Choroid plexus epithelial cell (primary cell): ENCODE results near the gene TSC22D2.

Experiments used
- DNase-seq: peaks from one replicate; pipeline ENCODE4 v3.0.0-alpha.2; 2010; ENCODE audit warnings: low read depth
- H3K4me3 ChIP-seq: 2 replicates; pipeline ENCODE4 v1.5.1; 2011; ENCODE audit warnings: low read depth, mild to moderate bottlenecking, control low read depth, low read length, moderate library complexity
- CTCF ChIP-seq: conservative IDR thresholded peaks from 2 replicates; pipeline ENCODE4 v1.5.1; 2011; ENCODE audit warnings: low read depth, mild to moderate bottlenecking, control low read depth, inconsistent platforms, low read length, moderate library complexity

The TSC22D2 gene

GRCh38 chr3:150509780-150510179, 101.7 kb downstream of the TSC22D2 start:
- DNase-seq = no peak

GRCh38 chr3:150511122-150511821, 103.2 kb downstream of the TSC22D2 start:
- no peak for TF ChIP-seq CTCF
- H3K4me3 ChIP-seq = no peak overlapping the region
- no peak for DNase-seq

More at GRCh38 chr3:150509780-150510179, 101.7 kb downstream of the TSC22D2 start:
- no peak overlapping the region for H3K4me3 ChIP-seq
- TF ChIP-seq CTCF = no peak

- TF ChIP-seq CTCF = no peak
- no peak overlapping the region for H3K4me3 ChIP-seq
- DNase-seq = no peak
Observed at GRCh38 chr3:150515210-150515609, 107.1 kb downstream of the TSC22D2 start.
